GM18868 (cell line): ENCODE measurements around the gene LDHAL6B.

ENCODE experiments used
- ATAC-seq: cut with Tn5 transposase; IDR thresholded peaks from one replicate; pipeline ENCODE4 v1.9.1; 2021; ENCODE audit warnings: mild to moderate bottlenecking, moderate library complexity; ENCODE audit not compliant: unreplicated experiment

The LDHAL6B gene

GRCh38 chr15:59176653-59177316 is 29.9 kb upstream of the LDHAL6B start:
- no peak for ATAC-seq

- no peak for ATAC-seq
Observed at GRCh38 chr15:59177317-59177660, 29.4 kb upstream of the LDHAL6B start.

- ATAC-seq: no peak
Observed at GRCh38 chr15:59178151-59178695, 28.4 kb upstream of the LDHAL6B start.

GRCh38 chr15:59179717-59180116 is 26.9 kb upstream of the LDHAL6B start:
- no peak for ATAC-seq

GRCh38 chr15:59180945-59181600 is 25.6 kb upstream of the LDHAL6B start:
- no peak for ATAC-seq

- ATAC-seq: no peak
Observed at GRCh38 chr15:59185725-59186124, 20.9 kb upstream of the LDHAL6B start.

- ATAC-seq: no peak
Observed at GRCh38 chr15:59186501-59186900, 20.1 kb upstream of the LDHAL6B start.

GRCh38 chr15:59189241-59189640 is 17.4 kb upstream of the LDHAL6B start:
- no peak for ATAC-seq

GRCh38 chr15:59190291-59190690 is 16.4 kb upstream of the LDHAL6B start:
- no peak for ATAC-seq

- ATAC-seq: no peak
Observed at GRCh38 chr15:59191855-59192237, 14.8 kb upstream of the LDHAL6B start.

- no peak for ATAC-seq
Observed at GRCh38 chr15:59194639-59195325, 11.9 kb upstream of the LDHAL6B start.

GRCh38 chr15:59196416-59196815 is 10.2 kb upstream of the LDHAL6B start:
- no peak for ATAC-seq

- no peak for ATAC-seq
Observed at GRCh38 chr15:59197454-59197853, 9.2 kb upstream of the LDHAL6B start.

- ATAC-seq: no peak
Observed at GRCh38 chr15:59199626-59200465, 6.8 kb upstream of the LDHAL6B start.

- no peak for ATAC-seq
Observed at GRCh38 chr15:59200560-59200959, 6.1 kb upstream of the LDHAL6B start.

GRCh38 chr15:59203008-59203407 is 3.6 kb upstream of the LDHAL6B start:
- no peak for ATAC-seq

GRCh38 chr15:59203657-59204056 is 3.0 kb upstream of the LDHAL6B start:
- ATAC-seq: no peak

- peak; percentile 55 for ATAC-seq
Observed at GRCh38 chr15:59205839-59206622, 612 bp upstream of the LDHAL6B start.

- no peak for ATAC-seq
Observed at GRCh38 chr15:59208613-59209249, 2.1 kb downstream of the LDHAL6B start.

- ATAC-seq: no peak
Observed at GRCh38 chr15:59210186-59210585, 3.5 kb downstream of the LDHAL6B start.
